Epithelial cell of esophagus (primary cell): ENCODE data around the gene ZMYM1.
"Not testable (repeated sequence)": the region's sequence is repeated elsewhere in the genome, so short reads cannot be mapped to it uniquely, and the experiment has no call there.

Experiments used
- DNase-seq: peaks from one replicate; pipeline ENCODE4 v3.0.0; 2010; ENCODE audit warnings: low read depth
- H3K4me3 ChIP-seq: 2 replicates; pipeline ENCODE4 v1.5.1; 2011; ENCODE audit warnings: mild to moderate bottlenecking, low read length, control low read depth
- TF ChIP-seq, protein P1 (sequence below): IDR thresholded peaks from 2 replicates; pipeline ENCODE4 v1.5.1; 2011; ENCODE audit warnings: low read depth, mild to moderate bottlenecking, low read length, control low read depth, inconsistent platforms; ENCODE audit not compliant: insufficient read depth; ENCODE audit errors: missing control alignments

ZMYM1 gene

DNA sequence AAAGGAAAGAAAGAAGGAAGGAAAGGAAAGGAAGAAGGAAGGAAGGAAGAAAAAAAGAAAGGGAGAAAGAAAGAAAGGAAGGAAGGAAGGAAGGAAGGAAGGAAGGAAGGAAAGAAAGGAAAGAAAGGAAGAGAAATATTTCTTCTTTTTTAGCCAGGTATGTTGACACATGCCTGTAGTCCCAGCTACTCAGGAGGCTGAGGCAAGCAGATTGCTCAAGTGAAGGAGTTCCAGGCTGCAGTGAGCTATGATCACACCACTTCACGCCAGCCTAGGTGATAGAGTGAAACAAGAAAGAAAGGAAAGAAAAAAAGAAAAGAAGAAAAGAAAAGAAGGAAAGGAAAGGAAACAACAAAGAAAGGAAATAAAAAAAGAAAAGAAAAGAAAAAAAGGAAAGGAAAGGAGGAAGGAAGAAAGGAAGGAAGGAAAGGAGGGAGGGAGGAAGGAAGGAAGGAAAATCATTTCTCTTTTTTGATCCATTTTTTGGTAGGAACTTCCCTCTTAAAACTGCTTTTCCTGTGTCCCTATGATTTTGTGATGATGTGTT lies 5.8 kb upstream of the ZMYM1 start:
- DNase-seq = peak; percentile 21
- TF ChIP-seq, protein P1, sequence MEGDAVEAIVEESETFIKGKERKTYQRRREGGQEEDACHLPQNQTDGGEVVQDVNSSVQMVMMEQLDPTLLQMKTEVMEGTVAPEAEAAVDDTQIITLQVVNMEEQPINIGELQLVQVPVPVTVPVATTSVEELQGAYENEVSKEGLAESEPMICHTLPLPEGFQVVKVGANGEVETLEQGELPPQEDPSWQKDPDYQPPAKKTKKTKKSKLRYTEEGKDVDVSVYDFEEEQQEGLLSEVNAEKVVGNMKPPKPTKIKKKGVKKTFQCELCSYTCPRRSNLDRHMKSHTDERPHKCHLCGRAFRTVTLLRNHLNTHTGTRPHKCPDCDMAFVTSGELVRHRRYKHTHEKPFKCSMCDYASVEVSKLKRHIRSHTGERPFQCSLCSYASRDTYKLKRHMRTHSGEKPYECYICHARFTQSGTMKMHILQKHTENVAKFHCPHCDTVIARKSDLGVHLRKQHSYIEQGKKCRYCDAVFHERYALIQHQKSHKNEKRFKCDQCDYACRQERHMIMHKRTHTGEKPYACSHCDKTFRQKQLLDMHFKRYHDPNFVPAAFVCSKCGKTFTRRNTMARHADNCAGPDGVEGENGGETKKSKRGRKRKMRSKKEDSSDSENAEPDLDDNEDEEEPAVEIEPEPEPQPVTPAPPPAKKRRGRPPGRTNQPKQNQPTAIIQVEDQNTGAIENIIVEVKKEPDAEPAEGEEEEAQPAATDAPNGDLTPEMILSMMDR = no peak
- no peak overlapping the region for H3K4me3 ChIP-seq

DNA sequence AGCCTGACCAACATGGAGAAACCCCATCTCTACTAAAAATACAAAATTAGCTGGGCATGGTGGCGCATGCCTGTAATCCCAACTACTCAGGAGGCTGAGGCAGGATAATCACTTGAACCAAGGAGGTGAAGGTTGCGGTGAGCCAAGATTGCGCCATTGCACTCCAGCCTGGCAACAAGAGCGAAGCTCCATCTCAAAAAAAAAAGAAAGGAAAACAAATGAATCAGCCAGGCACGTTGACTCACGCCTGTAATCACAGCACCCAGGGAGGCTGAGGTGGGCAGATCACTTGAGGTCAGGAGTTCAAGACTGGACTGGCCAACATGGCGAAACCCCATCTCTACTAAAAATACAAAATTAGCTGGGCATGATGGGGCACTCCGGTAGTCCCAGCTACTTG lies 2.8 kb upstream of the ZMYM1 start:
- not testable (repeated sequence) for H3K4me3 ChIP-seq
- DNase-seq = peak; percentile 88

DNA sequence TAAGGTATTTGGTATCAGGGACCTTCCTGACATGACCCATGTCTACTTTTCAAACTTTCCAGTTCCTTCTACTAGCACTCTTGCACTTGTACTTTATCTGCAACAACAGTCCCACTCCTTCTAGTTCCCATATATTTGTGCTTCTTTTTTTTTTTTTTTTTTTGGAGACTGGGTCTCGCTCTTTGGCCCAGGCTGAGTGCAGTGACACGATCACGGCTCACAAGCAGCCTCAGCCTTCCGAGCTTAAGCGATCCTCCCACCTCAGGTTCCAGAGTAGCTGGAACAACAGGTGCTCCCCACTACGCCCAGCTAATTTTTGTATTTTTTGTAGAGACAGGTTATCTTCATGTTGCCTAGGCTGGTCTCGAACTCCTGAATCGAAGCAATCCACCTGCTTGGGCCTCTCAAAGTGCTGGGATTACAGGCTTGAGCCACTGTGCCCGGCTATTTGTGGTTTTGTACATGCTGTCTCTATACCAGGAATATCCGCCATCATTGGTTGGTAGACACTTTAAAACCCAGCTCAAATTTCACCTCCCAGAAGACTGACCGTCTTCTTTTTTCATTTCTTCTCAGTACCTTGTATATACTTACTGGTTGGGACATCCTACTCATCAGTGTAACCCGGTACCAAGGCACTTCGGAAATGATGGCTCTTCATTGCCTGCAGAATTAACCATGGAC lies 1.1 kb downstream of the ZMYM1 start:
- peak overlapping the region; percentile 88 for H3K4me3 ChIP-seq

DNA sequence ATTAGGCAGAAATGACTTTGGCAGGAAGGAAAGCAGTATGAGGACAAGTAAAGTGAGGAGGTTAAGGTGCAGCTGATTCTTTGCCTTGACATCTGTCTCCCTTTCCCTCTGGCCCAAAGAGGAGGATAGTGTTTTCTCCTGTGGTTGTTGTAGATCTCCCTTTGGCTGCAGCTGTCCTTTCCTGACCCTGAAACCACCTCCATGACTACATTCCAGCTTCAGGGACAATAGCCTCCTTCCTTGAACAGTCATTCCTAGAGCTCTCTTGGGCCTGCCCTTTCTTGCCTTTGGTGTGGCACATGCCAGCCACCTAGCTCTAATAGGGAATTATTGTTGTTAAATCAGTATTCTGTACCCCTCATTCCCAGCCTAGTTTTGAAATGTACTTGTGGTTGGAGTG lies 6.2 kb downstream of the ZMYM1 start:
- DNase-seq = peak; percentile 89
- TF ChIP-seq, protein P1 = no peak
- H3K4me3 ChIP-seq = no peak overlapping the region

More for the DNA sequence above, 1.1 kb downstream of the ZMYM1 start:
- DNase-seq = no peak
- TF ChIP-seq, protein P1 = no peak

DNA sequence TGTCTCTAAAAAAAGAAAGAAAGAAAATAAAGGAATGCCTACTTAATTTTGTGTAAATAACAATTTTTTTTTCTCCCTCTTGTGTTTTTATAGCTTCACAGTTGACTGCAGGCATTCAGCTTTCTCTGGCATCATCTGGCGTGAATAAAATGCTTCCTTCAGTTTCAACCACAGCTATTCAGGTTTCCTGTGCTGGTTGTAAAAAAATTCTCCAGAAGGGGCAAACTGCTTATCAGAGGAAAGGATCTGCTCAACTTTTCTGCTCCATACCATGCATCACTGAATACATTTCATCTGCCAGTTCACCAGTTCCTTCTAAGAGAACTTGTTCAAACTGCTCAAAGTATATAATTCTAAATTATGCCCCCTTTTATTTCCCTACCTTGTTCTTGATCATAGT lies 18.0 kb downstream of the ZMYM1 start:
- H3K4me3 ChIP-seq = no peak overlapping the region
- TF ChIP-seq, protein P1 = no peak
- no peak for DNase-seq

DNA sequence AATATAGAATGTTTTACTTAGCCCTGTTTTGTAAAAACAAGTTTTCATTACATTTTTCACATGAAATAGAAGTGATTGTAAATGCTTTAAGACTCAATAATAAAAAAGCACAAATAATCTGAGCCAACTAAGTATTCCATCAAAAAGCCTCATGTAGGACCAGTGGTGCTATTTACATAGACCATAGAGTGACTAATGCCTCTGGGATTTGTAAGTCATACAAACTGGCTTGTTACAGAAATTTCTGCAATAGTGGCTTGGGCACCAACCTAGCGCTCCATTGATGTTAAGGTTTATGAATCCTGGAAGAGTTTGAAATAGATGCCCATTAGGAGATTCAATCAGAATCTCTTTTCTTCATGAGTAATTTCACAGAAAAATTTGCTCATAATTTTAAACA lies 31.9 kb downstream of the ZMYM1 start:
- H3K4me3 ChIP-seq = no peak overlapping the region
- DNase-seq = peak; percentile 66
- TF ChIP-seq, protein P1 = no peak

DNA sequence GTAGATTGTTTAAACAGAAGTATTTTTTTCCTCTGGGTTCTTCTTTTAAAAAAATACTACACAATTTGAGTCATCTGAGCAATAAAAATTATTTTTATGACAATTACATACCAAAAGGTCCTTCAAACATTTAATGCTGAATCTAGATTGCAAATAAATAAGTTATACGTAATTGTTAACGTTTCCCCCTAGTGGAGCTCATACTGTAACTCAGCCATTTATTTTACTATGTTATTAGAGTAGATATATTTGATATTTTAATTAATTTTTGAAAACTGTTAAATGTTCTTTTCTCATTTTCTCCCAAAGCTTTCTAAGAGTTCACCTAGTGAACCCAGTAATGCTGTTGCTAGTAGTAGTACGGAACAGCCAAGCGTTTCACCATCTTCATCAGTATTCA lies 33.5 kb downstream of the ZMYM1 start:
- DNase-seq = no peak

More for the DNA sequence above, 33.5 kb downstream of the ZMYM1 start:
- TF ChIP-seq, protein P1 = peak; percentile 5
- no peak overlapping the region for H3K4me3 ChIP-seq
